Measurements from ENCODE around the gene AP3D1. TPM values are rescaled to one million over a fixed set of nuclear protein-coding genes. Genes with fewer than 3 reads are reported as not detected.

The AP3D1 gene
- total and polyA plus RNA-seq, 9 of the 15 experiments (the other 6 are each of a cell fraction or from before 2014, with no cell fraction given) = 1.2 to 86.1 (median 35.9) TPM

DNA sequence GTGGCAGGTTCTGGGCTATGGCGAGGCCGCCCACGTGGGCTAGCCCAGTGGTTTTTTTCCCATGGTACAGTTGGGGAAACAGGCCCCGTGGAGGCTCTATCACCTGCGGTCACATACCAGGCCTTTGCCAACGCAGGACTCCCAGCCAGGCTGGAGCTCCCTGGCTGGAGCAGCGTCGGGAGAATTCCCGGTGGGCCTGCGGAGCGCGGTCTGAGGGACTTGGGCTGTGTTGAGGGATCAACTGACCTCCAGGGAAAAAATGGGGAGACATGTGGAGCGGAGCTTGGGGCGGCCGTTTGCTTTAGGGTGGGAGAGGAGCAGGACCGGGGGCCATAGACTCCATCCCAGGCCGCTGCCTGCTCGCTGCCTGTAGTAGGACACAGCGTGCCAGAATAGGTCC is 28.7 kb upstream of the AP3D1 start:
- peaks cover 78% of the 10 kb centered on the region for H3K36me3 ChIP-seq (ENCODE audit: control insufficient read depth, insufficient read depth, low read length)
- H3K4me1 ChIP-seq (replicated peaks in 1 of 2; ENCODE audit: control insufficient read depth in 2 of 2, insufficient read depth in 2 of 2, low read length in 2 of 2) = peaks cover 0 to 53% of the 10 kb centered on the region in 2 experiments; a peak in 2 of 5 replicates
- no peak overlapping the region for H2AFZ ChIP-seq (ENCODE audit: low read depth, low read length)
- ChIA-PET POLR2A (interaction anchor here (0.5 to 1.1 kb wide), 2 partner anchors 8 to 291 kb away, joined by 3 read pairs; no protein-coding TSS in a partner anchor), CTCF (ENCODE audit: low intra/inter-chr PET ratio) (no interaction called here)
- no peak for ATAC-seq
- no peak for TF ChIP-seq EHMT2 (IDR thresholded peaks at IDR 0.05)
- TF ChIP-seq, protein P1, sequence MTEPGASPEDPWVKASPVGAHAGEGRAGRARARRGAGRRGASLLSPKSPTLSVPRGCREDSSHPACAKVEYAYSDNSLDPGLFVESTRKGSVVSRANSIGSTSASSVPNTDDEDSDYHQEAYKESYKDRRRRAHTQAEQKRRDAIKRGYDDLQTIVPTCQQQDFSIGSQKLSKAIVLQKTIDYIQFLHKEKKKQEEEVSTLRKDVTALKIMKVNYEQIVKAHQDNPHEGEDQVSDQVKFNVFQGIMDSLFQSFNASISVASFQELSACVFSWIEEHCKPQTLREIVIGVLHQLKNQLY (CRISPR knock-in tag; conservative IDR thresholded peaks at IDR 0.05) = no peak
- no peak for TF ChIP-seq FOXJ2 (tag; IDR thresholded peaks at IDR 0.05)
- no peak for TF ChIP-seq MYC (IDR thresholded peaks at IDR 0.05; ENCODE audit: low read depth, low read length)
- no peak for TF ChIP-seq MYC (CRISPR knock-in tag; IDR thresholded peaks at IDR 0.05; ENCODE audit: borderline replicate concordance, low read depth)
- WGBS (ENCODE audit: insufficient coverage, low coverage, missing lambda C conversion rate) = 95% methylated on average over 19 of the region's 19 CpGs
- peaks cover 94% of the 10 kb centered on the region for H3K79me2 ChIP-seq (ENCODE audit: control insufficient read depth, insufficient read depth, low read length)
- H3K4me2 ChIP-seq (ENCODE audit: insufficient read depth, low read length) = no peak overlapping the region
- in situ Hi-C loops (cut with MboI) (no loop called here), intact Hi-C loops (cut with micrococcal nuclease) (no loop called here)
- peaks cover 34% of the 10 kb centered on the region for H4K20me1 ChIP-seq (replicated peaks; ENCODE audit: control insufficient read depth, insufficient read depth, low read length)
- H3K27me3 ChIP-seq (ENCODE audit: control insufficient read depth in 2 of 2, insufficient read depth in 2 of 2, low read length in 2 of 2) = no peaks in the 10 kb centered on the region
- peak overlapping the region in 1 of 2 experiments; percentile 7; a peak in 1 of 4 replicates for H3K9ac ChIP-seq (ENCODE audit: insufficient read depth in 1 of 2, low read depth in 2 of 2, low read length in 2 of 2)
- H3K27ac ChIP-seq (ENCODE audit: extremely low read depth, low read depth, low read length) = no peak overlapping the region
- DNase-seq (ENCODE audit: extremely low read depth in 1 of 4, low spot score in 3 of 4) = no peak
- H3K4me3 ChIP-seq = no peak overlapping the region
- H3K9me3 ChIP-seq (replicated peaks; ENCODE audit: control insufficient read depth, insufficient read depth, low read depth, low read length) = no peaks in the 10 kb centered on the region
- BruUV-seq (replicated peaks) = no TSS peak
- no peak for FAIRE-seq
- H3K9me1 ChIP-seq (ENCODE audit: control insufficient read depth, insufficient read depth, low read length) = peaks cover 5% of the 10 kb centered on the region

DNA sequence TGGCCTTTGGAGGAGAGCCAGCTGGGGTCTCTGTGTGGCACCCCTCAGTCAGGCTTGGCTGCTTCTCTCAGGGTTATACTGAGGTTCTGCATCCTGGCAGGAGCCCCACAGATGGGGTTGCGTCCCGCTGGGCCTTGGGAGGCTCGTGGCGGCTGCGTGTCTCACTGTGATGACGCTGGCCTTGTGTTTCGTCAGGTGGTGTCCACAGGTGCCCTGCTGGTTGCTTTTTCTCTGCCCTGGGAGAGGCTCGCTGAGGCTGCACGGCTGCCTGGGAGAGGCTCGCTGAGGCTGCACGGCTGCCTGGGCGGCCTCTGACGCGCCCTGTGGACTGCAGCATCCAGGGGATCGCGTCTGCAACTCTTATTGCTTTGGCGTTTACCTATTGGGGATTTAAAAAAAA is 27.7 kb upstream of the AP3D1 start:
- Histone ChIP-seq H3K9me3 (replicated peaks; ENCODE audit: control insufficient read depth, insufficient read depth, low read depth, low read length) (no peaks in the 10 kb centered on the region), H3K79me2 (ENCODE audit: control insufficient read depth, insufficient read depth, low read length) (peaks cover 94% of the 10 kb centered on the region), H3K36me3 (ENCODE audit: control insufficient read depth, insufficient read depth, low read length) (peaks cover 75% of the 10 kb centered on the region; the same call in 2 of the 3 replicates), H2AFZ (ENCODE audit: low read depth, low read length) (no peak overlapping the region), H3K9me1 (ENCODE audit: control insufficient read depth, insufficient read depth, low read length) (peaks cover 3% of the 10 kb centered on the region), H3K4me1 (replicated peaks in 1 of 2; ENCODE audit: control insufficient read depth in 2 of 2, insufficient read depth in 2 of 2, low read length in 2 of 2) (peaks cover 0 to 49% of the 10 kb centered on the region in 2 experiments; a peak in 3 of 5 replicates), H3K27ac (ENCODE audit: extremely low read depth, low read depth, low read length) (no peak overlapping the region), H4K20me1 (replicated peaks; ENCODE audit: control insufficient read depth, insufficient read depth, low read length) (peaks cover 35% of the 10 kb centered on the region), H3K9ac (ENCODE audit: insufficient read depth in 1 of 2, low read depth in 2 of 2, low read length in 2 of 2) (no peak overlapping the region), H3K4me3 (no peak overlapping the region), H3K27me3 (ENCODE audit: control insufficient read depth in 2 of 2, insufficient read depth in 2 of 2, low read length in 2 of 2) (no peaks in the 10 kb centered on the region), H3K4me2 (ENCODE audit: insufficient read depth, low read length) (no peak overlapping the region)
- in situ Hi-C loops (cut with MboI) = no loop called here
- BruUV-seq (replicated peaks) = no TSS peak
- DNase-seq (ENCODE audit: extremely low read depth in 1 of 4, low spot score in 3 of 4) (no peak), ATAC-seq (no peak), FAIRE-seq (no peak)
- ChIA-PET CTCF (ENCODE audit: low intra/inter-chr PET ratio) (no interaction called here), POLR2A (interaction anchor here (0.6 to 0.7 kb wide), 2 partner anchors 193 to 248 kb away, joined by 3 read pairs; partner anchors contain the start of gene TIMM13)
- intact Hi-C loops (cut with micrococcal nuclease) = no loop called here
- WGBS (ENCODE audit: insufficient coverage, low coverage, missing lambda C conversion rate) = 91% methylated on average over 16 of the region's 17 CpGs
- TF ChIP-seq ZEB2 (IDR thresholded peaks at IDR 0.05) (no peak), PHB (CRISPR knock-in tag; IDR thresholded peaks at IDR 0.05) (no peak), PPARD (CRISPR knock-in tag; IDR thresholded peaks at IDR 0.05) (no peak)
- TF ChIP-seq, protein P2, sequence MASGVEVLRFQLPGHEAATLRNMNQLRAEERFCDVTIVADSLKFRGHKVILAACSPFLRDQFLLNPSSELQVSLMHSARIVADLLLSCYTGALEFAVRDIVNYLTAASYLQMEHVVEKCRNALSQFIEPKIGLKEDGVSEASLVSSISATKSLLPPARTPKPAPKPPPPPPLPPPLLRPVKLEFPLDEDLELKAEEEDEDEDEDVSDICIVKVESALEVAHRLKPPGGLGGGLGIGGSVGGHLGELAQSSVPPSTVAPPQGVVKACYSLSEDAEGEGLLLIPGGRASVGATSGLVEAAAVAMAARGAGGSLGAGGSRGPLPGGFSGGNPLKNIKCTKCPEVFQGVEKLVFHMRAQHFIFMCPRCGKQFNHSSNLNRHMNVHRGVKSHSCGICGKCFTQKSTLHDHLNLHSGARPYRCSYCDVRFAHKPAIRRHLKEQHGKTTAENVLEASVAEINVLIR (CRISPR knock-in tag; IDR thresholded peaks at IDR 0.05) = no peak
- TF ChIP-seq, protein P3, sequence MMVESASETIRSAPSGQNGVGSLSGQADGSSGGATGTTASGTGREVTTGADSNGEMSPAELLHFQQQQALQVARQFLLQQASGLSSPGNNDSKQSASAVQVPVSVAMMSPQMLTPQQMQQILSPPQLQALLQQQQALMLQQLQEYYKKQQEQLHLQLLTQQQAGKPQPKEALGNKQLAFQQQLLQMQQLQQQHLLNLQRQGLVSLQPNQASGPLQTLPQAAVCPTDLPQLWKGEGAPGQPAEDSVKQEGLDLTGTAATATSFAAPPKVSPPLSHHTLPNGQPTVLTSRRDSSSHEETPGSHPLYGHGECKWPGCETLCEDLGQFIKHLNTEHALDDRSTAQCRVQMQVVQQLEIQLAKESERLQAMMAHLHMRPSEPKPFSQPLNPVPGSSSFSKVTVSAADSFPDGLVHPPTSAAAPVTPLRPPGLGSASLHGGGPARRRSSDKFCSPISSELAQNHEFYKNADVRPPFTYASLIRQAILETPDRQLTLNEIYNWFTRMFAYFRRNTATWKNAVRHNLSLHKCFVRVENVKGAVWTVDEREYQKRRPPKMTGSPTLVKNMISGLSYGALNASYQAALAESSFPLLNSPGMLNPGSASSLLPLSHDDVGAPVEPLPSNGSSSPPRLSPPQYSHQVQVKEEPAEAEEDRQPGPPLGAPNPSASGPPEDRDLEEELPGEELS (CRISPR knock-in tag; IDR thresholded peaks at IDR 0.05; ENCODE audit: borderline replicate concordance) = no peak
- TF ChIP-seq, protein P4, sequence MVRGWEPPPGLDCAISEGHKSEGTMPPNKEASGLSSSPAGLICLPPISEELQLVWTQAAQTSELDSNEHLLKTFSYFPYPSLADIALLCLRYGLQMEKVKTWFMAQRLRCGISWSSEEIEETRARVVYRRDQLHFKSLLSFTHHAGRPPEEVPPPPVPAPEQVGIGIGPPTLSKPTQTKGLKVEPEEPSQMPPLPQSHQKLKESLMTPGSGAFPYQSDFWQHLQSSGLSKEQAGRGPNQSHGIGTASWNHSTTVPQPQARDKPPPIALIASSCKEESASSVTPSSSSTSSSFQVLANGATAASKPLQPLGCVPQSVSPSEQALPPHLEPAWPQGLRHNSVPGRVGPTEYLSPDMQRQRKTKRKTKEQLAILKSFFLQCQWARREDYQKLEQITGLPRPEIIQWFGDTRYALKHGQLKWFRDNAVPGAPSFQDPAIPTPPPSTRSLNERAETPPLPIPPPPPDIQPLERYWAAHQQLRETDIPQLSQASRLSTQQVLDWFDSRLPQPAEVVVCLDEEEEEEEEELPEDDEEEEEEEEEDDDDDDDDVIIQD (CRISPR knock-in tag; IDR thresholded peaks at IDR 0.05) = no peak
